SIG-M5 treated with dmso at 0.1 percent for 504 hours (cell line): ENCODE data around the gene WWC1.
"Not testable (repeated sequence)": the region's sequence is repeated elsewhere in the genome, so short reads cannot be mapped to it uniquely, and the experiment has no call there.

Source experiments
- DNase-seq: peaks from one replicate; lab custom pipeline; 2025; ENCODE audit not compliant: unreplicated experiment; lab: John Stamatoyannopoulos, UW

The WWC1 gene

DNA sequence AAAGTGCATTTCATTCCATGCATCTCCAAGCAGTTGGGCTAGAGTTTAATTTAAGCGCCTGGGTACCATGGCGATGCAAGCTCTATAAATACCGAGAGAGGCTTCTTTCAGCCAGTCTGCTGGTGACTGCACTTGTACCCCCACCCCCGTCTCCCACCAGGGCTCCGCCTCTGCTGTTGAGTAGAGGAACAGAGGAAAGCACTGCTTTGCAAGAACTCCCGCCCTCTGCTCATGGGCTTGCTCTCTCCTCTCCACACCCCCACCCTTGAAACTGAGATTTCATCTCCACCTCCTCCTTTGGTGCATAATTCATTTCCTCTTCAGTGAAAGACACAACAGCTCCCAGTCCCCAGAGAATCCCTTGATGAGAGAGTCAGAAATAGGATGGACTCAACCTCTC, 5.1 kb upstream of the WWC1 start:
- DNase-seq = no peak

DNA sequence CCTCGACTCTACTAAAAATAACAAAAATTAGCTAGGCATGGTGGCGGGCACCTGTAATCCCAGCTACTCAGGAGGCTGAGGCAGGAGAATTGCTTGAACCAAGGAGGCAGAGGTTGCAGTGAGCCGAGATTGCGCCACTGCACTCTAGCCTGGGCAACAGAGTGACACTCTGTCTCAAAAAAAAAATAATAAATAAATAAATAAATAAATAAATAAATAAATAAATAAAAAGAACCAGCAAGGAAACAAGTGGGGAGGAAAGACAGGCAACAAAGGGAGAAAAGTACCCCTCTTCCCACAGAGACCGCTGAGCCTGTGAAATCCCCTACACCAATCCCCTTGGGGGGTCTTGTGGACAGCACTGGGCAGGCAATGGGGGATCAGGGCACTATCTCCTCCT, 4.6 kb upstream of the WWC1 start:
- DNase-seq = not testable (repeated sequence)

DNA sequence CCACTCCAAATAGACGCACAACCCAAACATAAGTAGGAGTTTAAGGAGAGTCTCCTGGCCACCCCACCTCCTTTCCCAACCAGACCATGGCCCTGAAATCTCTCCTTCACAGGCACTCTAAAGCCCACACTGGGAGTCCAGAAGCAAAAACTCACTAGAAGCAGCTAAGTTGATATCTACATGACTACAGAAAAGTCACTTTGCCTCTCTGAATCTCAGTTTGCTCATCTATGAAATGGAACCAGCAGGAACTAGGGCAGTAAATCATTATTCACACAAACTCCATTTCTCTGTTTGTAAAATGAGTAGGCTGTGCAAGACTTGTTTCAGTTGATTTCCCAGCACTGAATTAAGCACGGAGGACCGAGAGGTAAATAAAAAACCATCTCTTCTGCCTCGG, 4.1 kb upstream of the WWC1 start:
- DNase-seq = no peak

DNA sequence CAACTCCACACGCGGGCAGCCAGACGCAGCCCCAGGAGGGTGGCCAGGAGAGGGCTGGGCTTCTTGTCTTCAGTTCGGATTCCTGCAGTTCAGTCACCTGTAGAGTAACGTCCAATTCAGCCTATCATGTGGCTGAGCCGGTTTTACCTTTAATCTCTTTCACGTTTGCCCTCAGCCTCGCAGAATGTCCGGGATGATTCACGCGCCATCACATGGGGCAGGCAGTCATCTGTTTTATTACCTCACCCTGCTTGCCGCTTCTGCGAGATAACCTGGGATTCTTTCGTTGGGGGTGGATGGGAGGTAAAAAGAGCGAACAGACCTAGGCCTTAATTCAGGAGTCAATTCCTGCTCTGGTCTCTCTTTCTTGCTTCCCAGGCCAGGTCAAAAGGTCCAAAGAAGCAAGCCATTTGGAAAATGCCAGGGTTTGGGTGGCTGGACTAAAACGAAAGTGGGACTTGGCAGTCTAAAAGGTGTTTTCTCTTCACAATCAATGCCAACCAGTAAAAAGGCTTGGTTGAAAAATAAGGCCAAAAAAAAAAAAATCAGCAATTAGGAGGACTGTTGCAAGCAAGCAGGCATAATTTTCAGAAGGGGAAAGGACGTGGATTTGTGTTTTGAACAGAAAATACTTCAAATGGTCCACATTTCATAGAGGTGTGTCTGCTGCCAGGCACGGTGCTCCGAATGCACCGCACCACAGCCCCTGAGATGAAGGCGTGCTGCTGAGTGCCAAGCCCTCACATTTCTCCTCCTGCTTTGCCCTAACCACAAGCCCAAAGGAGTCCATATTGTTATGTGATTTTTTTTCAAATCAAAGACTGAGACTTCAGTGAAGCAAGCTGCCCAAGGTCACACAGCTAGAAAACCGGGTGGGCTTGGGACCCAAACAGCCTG, 2.8 kb upstream of the WWC1 start:
- DNase-seq = peak; percentile 20

- no peak for DNase-seq
Measured at GRCh38 chr5:168290902-168291341, 523 bp upstream of the WWC1 start.

DNA sequence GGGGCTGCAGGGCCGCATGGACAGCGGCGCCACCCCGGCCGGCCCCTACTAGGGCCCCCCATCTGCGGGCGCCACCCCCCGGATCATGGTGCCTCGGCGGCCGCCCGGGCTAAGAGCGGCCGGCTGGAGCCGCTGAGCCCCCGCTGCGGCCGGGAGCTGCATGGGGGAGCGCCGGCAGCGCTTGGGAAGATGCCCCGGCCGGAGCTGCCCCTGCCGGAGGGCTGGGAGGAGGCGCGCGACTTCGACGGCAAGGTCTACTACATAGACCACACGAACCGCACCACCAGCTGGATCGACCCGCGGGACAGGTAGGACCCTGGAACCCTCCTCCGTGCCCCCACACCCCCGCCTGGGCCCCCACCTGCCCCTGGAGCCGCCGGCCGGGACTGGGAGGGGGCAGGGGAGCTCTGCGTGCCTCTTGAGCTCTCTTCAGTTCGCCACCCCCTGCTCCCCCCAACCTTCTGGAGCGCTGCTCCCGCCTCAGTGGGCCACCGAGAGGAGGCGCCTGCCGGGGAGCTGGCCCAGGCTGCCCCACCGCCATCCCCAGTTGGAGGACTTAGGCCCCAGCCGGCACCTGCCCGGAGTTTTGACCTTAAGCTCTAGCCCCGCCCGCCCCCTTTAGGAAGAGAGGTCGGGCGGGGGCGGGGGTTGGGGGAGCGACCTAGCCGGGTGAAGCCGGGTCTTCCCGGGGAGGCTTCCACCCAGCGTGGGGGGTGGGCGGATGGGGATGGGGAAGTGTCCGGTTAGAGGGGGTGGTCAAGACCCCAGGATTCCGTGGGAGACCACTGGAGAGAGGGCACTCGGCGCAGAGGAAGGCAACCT, 730 bp downstream of the WWC1 start:
- peak; percentile 25 for DNase-seq

DNA sequence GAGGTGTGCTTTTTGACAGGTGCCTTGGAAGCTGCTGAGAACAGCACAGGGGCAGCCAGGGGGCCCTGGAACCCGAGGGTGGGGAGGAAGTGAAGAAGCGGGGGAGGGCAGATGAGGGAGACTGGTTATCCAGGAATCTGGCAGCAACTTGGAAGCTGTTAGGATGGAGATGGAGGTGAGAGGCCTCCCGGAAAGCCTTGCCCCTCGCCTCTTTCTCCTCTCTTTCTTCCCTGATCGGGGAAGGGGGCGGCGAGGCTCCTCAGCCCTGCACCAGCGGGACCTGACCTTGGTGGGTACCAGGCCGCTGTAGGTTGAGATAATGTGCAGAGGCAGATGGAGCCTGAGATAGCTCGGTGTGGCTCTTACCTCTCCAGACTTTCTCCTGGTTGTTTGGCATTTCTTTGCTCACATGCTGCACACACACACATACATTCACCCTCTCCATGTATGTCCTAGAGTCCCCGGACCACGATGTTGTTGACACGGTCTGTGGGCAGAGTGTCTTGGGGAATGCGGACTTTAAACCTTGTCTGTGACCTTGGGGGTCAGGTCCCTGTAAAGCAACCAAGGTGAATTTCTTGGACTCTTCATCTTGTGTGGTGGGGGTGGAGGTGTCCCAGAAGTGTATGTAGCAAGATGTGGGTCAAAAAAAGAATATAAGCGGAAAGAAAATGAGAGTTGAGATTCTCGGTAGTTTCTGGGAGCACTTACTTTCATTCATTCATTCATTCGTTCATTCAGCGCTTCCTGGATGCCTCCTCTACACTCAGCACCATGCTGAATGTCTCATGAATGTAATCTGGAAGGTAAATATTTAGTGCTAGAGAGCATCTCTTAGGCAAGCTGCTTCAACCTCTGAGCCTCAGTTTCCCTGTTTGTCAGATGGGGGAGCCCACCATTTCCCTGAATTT, 1.6 kb downstream of the WWC1 start:
- no peak for DNase-seq

DNA sequence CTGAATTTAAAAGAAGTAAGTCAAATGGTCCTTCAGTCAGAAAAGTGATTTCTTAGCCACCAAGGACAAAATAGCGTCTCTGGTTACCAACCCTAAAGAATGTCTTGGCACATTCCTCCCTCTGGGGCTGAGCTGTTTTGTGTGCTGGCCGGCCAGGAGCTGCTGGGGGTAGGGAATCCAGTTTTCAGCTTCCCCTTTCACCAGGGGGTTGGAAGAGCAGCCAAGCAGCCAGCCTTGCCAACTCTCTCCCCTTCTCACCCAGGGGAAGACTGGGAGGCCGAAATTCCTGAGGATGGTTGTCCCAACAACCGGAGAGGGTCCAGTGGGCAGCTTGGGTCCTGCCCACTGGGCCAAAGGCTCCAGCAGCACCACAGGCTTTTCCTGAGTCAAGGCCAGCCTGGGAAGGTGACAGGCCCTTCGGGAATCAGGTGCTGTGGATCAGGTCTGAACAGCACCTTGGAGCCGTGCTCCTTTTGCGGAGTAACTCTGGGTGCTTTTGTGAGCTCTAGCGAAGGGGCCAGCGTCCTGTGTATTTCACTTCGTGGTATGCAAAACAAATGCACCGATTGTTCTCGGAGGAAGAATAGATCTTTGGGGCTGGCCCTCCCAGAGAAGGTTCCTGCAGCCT, 4.2 kb downstream of the WWC1 start:
- peak; percentile 23 for DNase-seq

GRCh38 chr5:168296682-168297081, 5.2 kb downstream of the WWC1 start:
- no peak for DNase-seq

- no peak for DNase-seq
Measured at GRCh38 chr5:168298949-168299348, 7.5 kb downstream of the WWC1 start.

DNA sequence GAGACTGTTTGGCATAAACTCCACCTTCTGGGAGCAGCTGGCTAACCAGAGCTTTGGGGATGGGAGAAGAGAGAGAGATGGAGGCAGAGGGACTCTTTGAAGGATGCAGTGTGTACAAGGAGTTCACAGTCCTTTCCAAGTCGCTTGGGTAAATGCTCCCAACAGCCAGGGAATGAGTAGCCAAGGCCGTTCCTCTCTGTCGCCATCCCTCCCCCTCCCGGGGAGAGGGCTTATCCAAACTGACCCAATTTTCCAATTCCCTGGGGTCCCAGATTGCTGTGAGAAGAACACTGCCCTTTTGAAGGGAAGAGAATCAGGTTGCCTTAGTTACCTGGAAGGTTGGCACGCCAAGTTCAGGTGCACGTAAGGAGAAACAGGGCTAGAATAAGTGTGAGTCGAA, 7.9 kb downstream of the WWC1 start:
- no peak for DNase-seq

DNA sequence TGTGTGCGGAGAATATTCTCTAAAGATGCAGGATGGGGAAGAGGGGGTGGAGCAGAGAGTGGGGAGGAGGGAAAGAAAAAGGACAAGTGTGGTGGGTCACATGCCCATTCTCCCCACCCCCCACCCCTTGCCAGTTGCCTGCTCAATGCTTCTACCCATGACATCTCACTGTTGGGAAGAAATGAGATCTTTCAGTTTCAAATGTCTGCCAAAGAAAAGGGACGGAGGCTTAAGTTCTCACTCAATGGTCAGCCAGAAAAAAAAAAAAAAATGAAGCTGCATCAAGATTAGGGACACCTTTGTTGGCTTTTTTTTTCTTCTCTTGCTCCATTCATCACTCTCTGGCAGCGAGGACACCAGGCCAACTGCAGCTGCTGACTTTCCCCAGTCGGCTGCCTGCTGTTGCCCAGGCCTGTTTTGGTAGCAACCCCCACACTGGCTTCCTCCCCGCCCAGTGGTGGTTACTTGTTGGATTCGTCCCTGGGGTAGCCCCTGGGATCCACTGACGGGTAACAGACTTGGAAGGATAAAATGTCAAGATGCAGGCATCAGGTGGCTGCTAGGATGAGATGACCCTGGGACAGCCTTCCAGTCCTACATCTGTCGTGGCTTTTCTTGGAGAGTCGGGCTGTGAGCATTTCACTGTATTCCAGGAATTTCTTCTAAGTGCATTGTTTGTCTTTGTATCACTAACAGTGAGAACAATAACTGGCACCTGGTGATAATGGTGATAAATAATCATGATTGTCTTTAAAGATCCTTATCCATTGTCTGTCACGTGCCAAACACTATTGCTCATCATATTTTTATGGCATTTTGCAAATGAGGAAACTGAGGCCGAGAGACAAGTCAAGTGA, 9.1 kb downstream of the WWC1 start:
- DNase-seq = no peak

- no peak for DNase-seq
Measured at GRCh38 chr5:168301593-168302390, 10.3 kb downstream of the WWC1 start.

DNA sequence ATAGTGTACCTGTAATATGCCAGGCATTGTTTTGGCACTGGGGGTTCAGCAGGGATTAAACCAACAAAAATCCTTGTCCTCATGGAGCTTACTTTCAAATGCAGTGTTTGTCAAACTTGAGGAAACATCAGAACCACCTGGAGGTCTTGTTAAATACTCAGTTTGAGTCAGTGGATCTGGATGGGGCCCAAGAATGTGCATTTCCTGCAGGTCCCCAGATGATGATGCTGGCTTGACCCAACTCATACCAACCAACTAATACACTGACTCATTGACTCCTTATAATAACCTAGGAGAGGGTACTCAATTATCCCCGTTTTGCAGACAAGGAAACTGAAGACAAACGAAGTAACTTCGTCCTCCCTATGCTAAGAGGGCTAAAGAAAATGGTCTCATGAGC, 11.3 kb downstream of the WWC1 start:
- no peak for DNase-seq

GRCh38 chr5:168303393-168304025, 12.1 kb downstream of the WWC1 start:
- DNase-seq = no peak

DNA sequence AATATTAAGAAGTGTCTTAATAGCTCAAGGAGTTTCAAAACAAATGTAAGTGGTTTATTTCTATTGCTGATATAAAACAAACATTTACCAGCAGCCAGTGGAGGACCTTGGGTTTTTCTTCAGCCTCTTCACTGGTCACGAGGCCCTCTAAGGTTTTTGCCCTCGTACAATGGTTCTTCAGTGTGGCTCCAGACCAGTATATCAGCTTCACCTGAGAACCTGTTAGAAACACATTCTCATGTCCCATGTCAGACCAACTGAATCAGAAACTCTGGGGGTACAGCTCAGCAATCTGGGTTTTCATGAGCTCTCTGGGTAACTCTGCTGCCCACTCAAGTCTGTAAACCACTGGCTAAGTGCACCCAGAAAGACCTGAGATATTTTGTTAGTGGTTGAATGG, 12.9 kb downstream of the WWC1 start:
- DNase-seq = no peak

DNA sequence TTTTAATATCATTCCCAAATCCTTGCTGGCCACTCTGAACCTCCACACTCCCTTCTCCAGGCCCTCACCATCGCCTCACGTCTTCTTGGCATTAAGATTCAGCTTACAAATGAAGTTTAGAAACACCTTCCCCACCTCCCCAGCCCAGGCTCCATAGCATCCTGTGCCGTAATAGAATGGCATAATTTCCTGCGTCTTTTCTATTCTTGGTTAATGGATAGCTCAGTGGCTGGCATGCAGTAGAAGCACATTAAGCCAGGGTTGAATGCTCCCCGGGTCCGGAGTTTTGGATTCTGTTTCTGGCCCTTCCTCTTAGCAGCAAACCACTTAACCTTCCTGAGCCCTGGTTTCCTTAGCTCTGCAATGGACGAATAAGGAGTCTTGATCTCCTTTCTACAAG, 13.8 kb downstream of the WWC1 start:
- DNase-seq = no peak

GRCh38 chr5:168307022-168307421, 15.6 kb downstream of the WWC1 start:
- DNase-seq = no peak
